Stimulated activated CD8-positive, alpha-beta memory T cell treated with anti-CD3 and anti-CD28 coated beads, Interleukin-4, amount 100 ng/mL, for 48 hours (primary cell): ENCODE results near the gene ECI2.
"Not testable (repeated sequence)": the region's sequence is repeated elsewhere in the genome, so short reads cannot be mapped to it uniquely, and the experiment has no call there.

Experiments
- DNase-seq: peaks from one replicate; pipeline ENCODE4 v3.0.0-alpha.2; 2020

The ECI2 gene

DNA sequence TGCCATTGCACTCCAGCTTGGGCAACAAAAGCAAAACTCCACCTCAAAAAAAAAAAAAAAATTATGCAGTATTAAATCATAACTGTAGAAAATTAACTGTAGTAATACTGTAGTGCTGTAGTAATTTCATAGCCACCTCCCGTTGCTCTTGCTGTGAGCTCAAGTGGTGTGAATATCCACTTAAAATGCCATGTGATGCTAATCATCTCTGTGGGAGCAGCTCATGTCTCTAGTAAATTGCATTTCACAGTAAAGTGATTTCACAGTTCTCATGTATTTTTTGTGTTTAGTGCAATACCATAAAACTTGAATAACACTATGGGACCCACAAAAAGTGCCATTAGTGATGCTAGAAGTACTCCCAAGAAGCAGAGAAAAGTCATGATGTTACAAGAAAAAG, 42.1 kb downstream of the ECI2 start:
- DNase-seq = no peak

DNA sequence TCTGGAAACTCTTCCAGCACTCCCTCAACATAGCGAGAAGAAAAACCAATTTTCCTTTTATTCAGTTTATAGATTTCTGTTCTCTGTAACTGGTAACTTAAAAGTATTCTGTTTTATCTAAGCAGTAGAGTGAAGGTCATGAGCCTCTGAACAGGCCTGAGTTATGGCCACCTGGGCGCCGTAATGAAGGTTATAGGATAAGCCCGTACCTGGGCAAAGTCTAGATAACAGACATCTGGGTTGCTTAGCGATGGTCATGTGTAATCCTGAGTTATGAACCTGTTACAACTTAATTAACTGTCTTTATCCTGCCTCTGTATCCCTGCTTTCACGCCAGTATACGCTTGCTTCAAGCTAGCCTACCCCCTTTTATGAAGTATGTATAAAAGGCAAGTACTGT, 43.4 kb downstream of the ECI2 start:
- DNase-seq = no peak

DNA sequence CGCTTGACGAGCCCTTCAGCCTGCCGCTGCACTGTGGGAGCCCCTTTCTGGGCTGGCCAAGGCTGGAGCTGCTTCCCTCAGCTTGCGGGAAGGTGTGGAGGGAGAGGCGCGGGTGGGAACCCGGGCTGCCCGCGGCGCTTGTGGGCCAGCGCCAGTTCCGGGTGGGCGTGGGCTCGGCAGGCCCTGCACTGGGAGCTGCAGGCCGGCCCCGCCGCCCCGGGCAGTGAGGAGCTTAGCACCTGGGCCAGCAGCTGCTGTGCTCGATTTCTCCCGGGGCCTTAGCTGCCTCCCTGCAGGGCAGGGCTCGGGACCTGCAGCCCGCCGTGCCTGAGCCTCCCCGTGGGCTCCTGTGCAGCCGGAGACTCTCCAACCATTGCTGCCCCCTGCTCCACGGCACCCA, 45.3 kb downstream of the ECI2 start:
- DNase-seq = not testable (repeated sequence)

DNA sequence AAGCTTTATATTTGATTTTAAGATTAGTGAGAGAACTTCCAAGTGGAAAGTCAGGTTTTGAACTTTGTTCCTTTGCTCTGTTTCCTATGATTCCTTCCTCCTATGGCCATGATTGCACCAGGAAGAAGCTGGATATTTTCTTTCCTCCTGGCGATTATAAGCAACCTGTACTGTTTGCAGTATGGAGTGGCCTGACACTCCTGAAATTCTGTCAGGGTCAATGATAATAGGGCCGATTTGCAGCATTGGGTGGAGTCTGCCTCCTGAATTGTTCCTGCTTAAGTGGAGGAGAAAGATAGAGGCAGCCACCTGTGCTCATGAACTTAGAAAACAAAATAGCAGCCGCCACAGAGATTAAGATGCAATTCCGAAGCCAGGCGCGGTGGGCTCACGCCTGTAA, 46.7 kb downstream of the ECI2 start:
- DNase-seq = no peak

DNA sequence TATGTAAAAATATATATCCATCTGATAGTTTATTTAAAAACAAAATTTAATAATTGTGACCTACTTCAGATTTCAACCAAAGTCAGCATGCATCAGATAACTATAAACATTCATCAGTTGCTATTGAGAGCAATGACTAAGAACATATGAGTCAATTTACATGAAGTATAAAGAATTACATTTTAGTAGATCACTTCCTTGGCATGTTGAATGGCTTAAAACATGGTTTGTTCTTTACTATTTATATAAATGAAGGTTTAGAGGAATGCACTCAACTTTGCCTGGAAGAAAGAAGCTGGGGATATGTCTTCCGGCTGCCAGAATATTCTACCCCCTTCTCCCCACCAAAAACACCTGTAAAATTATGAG, 50.1 kb downstream of the ECI2 start:
- no peak for DNase-seq

DNA sequence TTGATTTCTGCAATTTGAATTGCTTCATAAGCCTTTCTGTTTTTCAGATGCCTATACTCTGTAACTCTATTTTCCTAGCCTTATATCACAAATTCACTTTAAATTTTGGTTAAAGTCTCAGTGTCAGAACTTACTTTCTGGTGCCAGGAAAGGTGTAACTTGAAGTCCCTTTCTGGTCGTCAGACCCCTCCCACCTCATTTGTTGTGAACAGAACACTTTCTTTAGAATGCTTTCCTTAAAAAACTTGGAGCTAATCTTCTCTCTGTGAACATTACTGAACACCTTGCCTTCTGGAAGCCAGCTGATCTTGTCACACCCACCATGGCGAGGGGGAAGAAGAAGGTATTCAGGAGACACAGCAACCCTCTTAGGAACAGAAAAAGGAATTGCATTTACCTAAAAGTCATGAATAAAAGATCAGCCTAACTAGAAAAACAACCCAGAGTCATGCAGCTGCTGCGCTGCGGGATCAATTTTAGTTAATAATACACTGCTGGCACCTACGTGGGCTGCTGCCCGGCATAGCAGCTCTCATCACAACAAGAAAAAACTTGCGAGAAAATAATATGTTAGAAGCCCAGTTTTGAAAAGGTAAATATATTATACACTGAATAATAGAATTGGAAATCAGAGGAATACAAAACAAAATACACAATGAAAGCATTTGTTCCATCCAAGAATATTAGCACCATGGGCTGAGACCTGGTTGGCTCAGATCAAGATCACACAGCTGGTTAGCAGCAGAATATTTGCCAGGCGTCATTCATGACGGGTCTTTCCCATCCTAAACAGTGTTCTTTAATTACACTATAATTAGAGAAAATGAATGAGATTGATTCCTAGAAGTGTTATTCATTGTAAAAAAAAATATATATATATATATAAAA, 50.7 kb downstream of the ECI2 start:
- no peak for DNase-seq

DNA sequence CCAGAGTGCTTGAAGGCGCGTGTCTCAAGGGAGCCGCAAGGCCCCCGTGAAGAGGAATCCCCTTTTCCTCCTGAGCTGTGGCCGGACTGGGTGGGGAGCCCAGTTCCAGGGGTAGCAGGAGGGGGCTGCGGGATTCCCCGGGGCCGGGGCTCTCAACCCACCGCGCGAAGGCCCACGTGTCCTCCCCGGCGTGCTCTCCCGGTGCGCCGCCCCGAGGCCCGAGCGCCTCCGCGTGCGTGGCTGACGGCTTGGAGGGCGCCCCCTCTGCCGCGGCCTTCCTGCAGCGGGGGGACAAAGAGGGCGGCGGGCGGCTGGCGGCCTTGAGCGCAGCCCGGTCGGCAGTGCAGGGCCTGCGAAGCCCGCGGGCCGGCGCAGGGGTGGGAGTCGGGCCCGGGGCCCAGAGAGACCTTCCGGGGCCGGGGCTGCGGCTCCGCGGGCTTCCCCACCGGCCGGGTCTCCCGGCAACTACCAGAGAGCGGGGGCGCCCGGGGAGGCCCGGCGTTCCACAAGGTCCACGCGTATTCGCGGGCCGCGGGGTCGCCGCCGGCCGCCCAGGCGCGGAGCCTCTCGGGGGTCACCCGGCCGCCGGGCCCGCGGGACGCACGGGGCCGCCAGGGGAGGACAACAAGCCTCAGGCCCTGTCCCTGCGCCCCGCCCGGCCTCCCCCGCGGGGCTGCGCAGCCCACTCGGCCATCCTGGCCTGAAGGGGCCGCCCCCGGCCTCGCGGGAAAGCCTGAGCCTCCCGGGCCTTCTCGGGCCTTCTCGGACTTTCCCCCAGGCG, 56.5 kb downstream of the ECI2 start, which contains the start of gene FAM217A:
FAM217A (minus strand) TSS at position 447 of the 781 bp plus-strand sequence. CDS start 1,723 bp downstream, outside the sequence.
- DNase-seq = no peak

DNA sequence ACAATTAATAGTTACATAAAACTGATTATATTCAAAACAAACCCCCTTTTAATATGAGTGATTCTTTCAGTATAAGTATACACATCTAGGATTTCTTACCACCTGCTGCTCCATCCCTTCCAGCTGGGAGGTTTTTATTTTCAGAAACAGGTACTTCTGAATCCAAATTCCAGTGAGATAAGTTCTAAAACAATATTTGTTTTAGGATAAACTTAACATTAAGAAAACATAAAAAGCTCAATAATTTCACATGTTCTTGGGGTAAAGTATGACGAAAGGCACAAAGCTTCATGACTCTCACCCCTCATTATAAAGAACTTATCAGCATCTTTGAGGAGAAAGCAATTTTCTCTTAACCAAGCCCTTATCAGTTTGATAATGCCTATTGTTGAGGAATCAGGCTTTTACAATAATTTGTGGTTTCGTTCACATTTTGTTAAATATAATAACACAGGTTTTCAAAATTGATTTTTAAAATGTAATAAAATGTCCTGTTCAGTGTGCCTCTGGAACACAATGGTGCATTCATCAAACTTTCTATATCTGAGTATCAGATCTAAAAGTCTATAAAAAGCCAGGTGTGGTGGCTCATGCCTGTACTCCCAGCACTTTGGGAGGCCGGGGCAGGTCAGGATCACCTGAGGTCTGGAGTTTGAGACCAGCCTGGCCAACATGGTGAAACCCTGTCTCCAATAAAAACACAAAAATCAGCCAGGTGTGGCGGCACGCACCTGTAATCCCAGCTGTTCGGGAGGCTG, 60.7 kb downstream of the ECI2 start:
- DNase-seq = no peak

DNA sequence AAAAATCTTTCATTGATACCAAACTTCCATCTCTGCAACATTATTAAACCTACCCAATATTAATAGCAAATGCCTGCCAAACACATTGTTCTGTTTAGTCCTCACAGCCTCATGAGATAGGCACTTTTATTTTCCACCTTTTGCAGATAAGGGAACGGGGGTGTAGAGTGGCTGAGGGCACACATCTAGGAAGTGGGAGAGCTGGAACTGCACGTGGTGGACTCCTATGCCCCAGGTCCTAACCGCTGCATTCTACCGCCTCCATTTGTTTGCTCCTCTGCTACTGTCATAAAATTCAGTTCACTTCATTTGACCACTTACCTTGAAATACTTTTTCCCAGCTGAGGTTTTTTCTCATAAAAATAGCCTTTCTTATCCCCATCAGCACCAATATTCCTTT, 64.0 kb downstream of the ECI2 start:
- DNase-seq = no peak

DNA sequence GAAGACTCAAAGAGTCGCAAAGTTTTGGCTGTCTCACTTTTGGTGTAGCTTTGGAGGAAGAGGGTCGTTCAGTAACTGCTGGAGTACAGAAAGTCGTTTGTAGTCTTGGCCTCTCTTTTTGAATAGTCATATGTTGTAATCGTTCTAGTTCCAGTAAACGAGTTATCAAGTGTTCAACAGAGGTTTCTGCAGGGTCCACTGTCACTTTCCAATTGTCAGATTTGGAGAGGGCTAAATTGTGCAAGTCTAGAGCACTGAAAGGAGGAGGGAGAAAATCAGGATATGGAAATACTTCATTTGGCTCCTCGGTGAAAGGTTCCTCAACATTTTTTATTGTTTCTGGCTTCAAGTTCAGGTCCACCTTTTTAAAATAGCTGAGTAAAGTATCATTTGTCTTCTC, 66.2 kb downstream of the ECI2 start:
- no peak for DNase-seq

DNA sequence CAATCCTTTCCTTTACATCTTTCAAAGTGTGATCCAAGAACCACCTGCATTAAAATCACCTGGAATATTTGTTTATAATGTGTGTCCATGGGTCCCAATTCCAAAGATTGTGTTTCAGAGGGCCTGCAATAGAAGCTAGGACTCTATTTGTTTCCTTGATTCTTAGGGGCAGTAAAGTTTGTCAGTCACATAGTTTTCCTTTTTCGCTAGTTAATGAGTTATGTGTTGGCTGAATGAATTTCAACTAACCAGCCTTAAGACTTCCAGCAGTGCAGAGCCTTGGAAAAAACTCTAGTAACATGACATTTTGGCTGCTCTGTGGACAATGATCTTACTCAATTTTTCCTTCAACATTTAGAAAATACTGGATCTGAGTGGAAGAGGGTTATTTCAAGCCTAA, 67.7 kb downstream of the ECI2 start:
- no peak for DNase-seq

DNA sequence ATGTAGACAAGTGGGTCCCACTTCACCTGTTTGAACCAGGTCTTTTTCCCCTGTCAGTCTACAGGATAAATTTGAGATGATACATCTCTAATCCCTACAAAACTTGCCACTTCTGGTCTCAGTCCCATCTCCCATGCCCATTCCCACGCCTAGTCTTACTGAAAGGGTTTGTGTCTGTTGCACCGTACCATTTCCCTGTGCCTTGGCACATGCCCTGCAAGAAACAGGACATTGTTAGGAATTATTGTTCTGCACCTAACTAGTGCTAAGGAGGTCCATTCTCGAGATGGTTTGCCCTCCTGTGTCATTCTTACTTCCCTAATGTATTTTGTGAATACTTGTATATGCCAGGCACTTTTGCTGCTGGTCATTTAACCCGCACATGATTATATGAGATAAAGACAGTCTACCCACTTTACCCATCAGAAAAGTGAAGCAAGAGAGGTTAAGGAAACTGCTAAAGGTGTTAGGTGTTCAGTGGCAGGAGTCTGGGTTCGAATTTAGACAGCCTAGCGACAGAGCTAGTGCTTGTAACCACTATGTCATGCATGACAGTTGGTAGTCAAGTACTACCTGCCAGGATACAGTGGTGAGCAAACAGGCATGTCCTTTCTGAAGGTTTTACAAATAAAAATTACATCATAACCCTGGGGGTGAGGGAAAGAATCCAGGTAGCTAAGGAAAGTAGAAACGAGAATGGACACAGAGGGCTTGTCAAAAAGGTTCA, 69.2 kb downstream of the ECI2 start:
- no peak for DNase-seq
